GM12872 (cell line): ENCODE measurements around the gene MTHFS.

ENCODE experiments used
- CTCF ChIP-seq: IDR thresholded peaks from 3 replicates; pipeline ENCODE4 v1.5.1; 2011; ENCODE audit warnings: low read depth, mild to moderate bottlenecking, low read length, moderate library complexity; ENCODE audit not compliant: insufficient read depth

MTHFS gene

DNA sequence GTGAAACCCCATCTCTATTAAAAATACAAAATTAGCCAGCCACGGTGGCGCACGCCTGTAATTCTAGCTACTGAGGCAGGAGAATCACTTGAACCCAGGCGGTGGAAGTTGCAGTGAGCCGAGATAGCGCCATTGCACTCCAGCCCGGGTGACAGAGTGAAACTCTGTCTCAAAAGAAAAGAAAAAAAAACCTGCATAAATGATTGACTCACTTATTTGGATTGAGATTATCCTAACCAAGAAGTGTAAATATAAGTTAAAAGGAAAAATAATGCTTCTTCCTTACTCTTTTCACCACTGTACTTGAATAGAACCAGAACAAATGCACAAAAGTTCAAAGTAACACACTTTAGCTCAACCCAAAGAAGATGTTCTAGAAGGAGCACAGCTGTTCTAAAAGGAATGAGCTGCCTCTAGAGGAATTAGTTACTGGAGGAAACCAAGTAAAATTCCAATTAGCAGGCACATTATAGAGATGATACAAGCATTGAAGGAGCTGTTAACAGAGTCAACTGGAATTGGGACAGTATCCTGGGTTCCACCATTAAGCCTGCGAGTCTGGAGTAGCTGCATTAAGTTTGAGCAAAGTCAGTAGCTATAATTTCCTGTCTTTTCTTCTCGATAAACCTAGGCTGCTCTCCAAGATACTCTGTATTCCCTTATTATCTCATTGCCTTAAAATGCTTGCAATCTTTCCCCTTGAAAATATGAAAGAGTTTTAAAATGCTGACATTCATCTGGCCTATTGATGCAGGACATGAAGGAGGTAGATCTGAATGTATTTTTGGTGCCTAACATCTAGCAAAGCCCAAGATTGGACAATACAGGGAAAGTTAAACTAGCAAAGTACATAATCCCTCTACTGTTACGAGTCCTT, 9.5 kb downstream of the MTHFS start:
- TF ChIP-seq CTCF, result no peak

DNA sequence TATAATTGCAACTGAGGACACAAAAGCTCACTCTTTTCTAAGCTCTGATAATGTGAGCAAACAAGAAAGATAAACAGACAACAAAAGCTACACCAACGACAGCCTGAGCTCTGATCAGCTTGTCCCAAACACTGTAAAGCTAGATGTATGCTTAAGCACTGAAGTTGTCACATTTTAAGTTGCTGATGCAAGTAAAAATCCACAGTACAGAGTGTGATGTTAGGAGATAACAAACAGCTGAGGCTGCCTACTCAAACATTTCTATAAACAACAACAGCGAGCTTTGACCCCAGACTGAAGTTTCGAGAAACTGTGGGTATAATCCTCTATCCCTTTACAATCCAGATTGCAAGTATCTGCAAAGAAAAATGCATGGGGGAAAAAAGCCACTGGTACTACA, 10.7 kb downstream of the MTHFS start:
- TF ChIP-seq CTCF, result no peak

DNA sequence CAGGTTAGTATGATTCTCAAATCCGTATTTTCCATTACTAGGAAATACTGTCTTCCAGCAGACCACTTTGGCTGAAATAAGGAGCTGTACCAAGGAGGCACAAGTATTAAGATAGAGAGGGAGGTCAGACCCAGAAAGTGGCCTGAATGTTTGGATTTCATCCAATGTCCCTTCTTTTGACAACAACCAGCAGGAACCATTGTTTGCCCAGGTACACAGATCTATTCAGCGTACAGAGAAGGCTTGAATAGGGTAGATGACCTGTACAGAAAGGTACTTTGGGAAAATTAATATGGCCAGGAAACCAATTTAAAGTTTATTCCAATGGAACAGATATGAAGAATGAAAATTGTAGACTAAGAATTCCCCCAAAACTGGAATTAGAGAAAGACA, 12.6 kb downstream of the MTHFS start:
- TF ChIP-seq CTCF, result no peak

DNA sequence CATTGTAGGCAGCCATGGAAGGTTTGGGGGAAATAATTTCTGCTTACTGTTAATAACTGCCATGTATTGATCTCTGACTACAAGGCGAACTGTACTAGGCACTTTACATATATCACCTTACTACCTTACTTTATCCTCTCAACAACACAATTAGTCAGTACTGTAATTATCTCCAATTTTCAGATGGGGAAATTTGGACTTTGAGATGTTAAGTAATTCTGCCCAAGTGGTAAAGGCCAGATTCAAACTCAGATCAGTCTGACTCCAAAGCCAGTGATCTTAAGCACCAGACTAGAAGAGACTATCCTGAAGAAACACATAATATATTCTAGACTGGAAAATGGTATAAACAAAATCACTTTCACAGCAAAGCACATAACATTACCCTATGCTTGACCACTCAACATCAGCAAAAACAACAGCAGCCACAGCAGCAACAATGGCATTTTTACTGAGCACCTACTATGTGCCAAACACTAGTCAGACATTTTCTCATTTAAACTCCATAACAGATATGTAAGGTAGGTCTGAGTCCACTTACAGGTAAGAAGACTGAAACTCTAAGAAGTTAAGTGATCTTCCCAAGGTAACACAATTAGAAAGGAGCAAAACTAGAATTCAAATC, 13.1 kb downstream of the MTHFS start:
- TF ChIP-seq CTCF, result no peak

DNA sequence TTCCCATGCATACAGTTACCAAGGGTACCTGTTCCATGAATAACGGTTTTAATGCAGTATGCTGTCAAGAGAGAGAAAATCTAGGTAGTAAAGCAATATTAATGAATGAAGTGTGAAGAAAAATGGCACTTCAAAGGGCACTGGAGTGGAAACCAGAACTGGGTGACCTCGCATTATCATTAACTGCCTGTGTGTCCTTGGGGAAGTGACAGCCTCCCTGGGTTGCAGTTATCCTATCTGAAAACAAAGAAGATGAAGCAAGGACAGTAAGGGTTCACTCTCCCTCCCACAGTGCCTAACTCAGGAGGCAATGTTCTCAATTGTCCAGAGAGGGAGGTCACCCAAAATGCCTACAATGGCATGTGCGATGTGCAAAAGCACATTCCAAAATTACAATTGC, 15.1 kb downstream of the MTHFS start:
- no peak for TF ChIP-seq CTCF

DNA sequence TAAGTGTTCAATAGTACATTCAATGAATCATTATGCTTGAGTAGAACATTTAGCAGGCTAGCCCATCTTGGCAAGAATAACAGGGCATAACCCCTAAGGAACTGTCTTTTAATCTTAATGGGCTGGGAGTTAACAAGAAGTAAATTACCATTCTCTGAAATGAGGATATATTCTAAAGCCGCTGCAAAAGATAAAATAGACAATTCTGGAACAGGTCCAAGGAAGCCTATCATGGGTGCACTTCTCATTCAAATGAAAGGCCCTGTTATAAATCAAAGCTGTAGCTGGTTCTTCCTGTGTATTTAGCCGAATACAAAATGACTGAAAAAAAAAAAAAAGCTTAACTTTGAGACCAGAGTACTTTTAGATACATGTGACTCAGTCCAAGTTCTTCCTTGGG, 15.6 kb downstream of the MTHFS start:
- no peak for TF ChIP-seq CTCF

GRCh38 chr15:79878078-79878705, 18.6 kb downstream of the MTHFS start:
- no peak for TF ChIP-seq CTCF
